GM19372 (cell line): ENCODE data around the gene ZNF100.
"Not testable (repeated sequence)": the region's sequence is repeated elsewhere in the genome, so short reads cannot be mapped to it uniquely, and the experiment has no call there.

Experiments
- ATAC-seq: cut with Tn5 transposase; IDR thresholded peaks from one replicate; pipeline ENCODE4 v1.9.1; 2021; ENCODE audit warnings: mild to moderate bottlenecking, low read depth, moderate library complexity; ENCODE audit not compliant: unreplicated experiment

The ZNF100 gene

DNA sequence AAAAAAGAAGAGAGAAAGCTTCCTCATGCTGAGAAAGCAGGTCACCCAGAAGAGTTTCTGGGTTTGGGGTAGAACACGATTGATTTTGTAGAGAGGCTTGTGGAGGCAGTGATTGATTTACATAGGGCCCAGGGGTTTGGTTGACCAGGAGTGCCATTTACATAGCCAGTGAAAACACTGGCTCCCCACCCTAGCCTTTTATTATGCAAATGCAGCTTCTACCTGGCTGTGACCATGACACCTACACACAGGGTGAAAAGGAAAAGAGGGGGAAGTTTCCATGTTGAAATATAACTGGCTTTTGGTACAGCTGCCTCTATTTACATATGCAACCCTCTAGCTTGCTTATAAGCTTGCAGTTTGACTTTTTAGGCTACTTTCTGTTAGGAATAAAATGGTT lies 62.0 kb downstream of the ZNF100 start:
- ATAC-seq, result no peak

DNA sequence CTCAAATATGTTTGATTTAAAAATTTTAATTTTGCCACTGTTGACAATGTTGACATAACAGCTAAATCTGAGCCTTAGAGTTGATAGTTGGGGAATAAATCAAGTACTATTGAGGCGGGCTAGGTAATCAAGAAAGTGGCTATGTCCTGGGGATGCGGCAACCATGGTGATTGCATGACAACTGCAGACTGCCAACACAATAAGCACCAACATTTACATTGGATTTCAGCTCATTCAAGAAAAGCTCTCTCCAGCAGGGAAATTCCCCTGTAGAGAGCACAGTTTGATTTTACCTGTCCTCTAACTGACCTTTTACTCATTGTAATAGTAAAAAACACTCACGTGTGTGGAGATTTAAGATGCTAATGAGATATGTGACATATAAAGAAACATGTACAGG lies 63.1 kb downstream of the ZNF100 start:
- ATAC-seq, result no peak

DNA sequence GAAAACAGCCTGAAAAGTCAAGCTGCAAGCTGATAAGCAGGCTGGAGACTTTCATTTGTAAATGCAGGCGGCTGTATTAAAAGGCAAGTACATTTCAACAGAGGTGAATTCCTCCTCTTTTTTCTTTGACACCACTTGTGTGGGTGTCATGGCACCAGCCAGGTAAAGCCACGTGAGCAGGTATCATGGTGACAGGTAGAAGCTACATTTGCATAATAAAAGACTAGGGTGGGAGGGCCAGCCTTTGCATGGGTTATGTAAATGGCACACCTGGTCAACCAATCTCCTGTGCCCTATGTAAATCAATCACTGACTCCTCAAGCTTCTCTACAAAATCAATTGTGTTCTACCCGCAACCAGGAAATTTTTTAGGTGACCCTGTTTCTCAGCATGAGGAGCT lies 68.2 kb downstream of the ZNF100 start:
- ATAC-seq, result no peak

DNA sequence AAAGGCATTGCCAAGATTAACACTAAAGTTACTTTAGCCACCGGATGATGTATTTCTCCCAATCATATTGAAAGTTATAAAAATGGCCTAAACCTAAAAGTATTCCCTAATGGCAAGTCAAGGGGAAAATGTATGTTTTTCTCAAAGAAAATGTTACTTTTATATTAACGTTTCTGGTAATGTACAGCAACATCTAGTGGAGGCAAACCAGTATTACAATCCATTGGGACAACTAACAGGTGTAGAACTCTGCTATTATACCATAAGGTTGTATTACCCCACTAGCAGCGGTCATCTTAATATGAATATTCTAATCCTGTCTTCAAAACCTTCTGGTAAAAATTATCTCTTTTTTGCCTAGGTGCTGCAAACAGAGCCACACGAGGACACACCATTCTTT lies 69.2 kb downstream of the ZNF100 start:
- no peak for ATAC-seq

DNA sequence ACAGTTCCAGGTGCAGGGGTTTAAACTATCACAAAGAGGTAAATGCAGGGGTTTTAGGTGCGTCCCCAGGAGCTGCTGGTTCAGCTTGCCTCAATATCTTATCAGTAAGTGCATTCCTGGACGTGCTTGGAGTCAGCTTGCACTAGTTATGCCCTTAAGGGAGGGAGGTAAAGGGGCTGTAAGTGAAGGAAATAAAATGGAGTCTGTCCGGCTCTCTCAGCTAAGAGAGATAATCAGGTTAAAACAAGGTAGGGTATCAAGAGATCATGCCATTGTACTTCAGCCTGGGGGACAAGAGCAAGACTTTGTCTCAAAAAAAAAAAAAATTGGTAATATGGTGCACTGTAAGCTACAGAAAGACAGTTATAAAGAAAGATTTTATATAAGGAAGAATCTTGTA lies 69.7 kb downstream of the ZNF100 start:
- no peak for ATAC-seq

DNA sequence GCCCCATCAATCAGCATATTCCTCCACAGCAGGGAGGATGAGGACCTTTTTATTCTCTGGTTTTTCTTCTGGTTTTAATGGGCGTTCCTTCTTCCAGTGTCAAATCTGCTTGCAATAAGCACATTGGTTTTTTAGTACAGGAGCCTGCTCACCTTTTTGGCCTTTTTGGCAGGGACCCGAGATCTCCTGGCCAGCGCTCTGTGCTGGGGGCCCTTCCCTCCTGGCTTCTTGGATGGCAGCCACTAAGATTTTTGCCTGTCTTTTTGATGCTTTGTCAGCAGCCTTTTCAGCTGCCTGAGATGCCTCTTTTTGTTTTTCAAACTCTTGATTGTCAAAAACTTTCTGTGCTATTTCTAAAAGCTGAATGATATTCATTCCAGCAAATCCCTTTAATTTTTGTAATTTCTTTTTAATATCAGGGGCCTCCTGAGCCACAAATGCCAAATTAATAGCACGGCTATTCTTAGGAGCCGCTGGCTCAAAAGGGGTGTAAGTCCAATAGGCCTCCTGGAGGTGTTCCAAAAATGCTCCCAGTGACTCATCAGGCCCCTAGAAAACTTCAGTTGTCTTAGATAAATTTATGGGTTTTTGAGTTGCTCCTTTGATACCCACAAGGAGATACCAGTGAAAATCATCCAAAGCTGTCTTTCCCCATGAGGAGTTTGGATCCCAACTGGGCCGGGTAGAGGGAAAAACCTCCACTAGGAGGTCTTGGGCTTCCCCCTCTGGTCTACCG lies 73.0 kb downstream of the ZNF100 start:
- ATAC-seq, result no peak

DNA sequence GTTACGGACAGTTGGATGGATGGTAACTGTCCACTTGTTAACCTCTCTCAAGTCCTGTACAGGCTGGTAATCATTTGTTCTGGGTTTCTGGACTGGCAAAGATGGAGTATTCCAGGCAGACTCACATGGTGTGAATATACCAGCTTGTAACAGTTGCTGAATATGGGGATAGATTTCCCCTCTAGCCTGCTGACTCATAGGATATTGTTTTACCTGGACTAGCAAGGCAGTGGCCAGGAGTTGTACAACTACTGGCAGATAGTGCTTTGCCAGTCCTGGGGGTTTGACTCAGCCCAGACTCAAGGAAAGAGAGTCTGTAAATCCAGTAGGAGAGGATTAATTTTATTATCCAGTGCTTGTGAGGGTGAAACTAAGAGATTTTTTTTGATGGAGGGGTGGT lies 74.0 kb downstream of the ZNF100 start:
- ATAC-seq, result no peak

DNA sequence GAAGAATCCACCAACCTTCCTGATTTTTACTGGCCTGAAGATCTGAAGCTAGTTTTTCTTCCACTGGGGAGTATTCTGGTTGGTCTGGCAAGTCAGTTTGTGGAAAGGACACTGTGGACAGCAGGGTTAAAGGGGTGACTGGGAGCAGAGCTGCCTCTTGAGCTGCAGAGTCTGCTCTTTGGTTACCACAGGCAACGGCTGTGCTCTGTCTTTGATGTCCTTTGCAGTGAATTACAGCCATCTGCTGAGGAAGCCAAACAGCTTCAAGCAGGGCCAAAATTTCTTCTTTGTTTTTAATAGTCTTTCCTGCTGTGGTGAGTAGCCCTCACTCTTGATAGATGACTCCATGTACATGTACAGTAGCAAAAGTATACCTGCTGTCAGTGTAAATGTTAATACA lies 75.7 kb downstream of the ZNF100 start:
- no peak for ATAC-seq

DNA sequence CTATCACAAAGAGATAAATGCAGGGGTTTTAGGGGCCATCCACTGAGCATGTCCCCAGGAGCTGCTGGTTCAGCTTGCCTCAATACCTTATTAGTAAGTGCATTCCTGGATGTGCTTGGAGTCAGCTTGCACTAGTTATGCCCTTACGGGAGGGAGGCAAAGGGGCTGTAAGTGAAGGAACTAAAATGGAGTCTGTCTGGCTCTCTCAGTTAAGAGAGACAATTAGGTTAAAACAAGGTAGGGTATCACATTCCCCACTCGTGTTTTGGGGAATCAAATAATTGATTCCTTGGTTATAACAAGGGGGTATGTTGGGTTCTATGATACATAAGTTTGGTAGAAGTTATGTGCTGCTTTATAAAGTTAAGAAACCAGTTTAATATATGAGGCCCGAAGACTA lies 78.9 kb downstream of the ZNF100 start:
- no peak for ATAC-seq

DNA sequence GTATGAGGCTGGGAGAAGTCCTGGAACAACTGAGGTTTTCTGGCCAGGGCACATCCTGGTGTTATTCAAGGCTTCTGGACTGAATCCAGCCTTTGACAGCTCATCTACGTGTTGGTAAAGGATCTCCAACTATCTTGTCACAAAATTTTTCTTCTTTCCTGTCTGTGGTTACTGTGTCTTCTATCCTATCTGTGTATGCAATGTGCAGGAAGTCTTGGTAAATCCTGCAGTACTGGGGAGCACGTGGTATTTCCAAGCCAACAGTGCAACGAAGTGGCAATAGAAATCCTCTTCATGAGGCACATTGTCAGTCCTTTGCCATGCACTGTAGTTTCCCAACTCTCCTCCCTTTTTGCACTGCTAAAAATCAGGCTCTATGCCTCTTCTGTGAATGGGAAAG lies 86.7 kb downstream of the ZNF100 start:
- ATAC-seq, result no peak

DNA sequence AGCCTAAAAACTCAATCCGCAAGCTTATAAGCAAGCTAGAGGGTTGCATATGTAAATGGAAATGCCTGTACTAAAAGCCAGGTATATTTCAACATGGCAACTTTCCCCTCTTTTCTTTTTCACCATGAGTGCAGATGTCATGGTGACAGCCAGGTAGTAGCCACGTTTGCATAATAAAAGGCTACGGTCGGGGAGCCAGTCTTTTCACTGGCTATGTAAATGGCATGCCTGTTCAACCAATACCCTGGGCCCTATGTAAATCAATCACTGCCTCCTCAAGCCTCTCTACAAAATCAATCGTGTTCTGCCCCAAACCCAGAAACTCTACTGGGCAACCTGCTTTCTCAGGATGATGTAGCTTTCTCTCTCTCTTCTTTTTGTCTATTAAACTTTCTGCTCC lies 87.4 kb downstream of the ZNF100 start:
- no peak for ATAC-seq

DNA sequence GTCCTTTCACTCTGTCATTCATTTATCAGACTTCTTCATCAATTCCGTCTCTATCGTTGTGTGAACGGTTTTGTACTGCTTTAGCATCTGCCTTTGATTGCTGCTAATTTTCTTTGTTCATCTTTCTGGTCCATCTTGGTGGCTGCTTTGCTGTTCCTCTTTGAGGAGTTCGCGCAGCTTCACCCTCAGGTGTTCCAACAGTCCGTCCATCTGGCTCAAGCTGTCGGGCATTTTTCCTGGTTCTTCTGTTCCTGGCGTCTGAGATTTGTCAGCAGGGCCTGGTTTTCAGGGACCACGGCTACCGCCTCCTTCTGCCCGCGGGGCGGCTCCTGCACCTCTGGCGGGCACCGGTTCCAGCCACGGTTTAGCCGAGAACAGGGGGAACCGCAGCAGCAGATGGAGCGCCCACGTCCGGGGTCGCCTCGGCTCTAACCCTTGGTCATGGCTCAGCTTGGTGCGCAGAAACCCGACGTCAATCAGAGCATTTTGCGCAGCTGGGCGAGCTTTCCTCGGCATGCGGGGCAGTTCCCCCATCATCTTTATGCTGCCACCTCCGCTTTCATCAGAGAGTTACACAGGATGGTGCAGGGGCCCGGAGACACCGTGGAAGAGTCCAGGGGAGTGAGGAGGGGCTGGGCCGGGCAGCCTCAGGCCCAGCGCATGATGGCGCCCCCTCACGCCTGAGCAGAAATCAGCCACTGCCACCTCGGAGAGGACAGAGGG lies 89.5 kb downstream of the ZNF100 start:
- ATAC-seq, result no peak

DNA sequence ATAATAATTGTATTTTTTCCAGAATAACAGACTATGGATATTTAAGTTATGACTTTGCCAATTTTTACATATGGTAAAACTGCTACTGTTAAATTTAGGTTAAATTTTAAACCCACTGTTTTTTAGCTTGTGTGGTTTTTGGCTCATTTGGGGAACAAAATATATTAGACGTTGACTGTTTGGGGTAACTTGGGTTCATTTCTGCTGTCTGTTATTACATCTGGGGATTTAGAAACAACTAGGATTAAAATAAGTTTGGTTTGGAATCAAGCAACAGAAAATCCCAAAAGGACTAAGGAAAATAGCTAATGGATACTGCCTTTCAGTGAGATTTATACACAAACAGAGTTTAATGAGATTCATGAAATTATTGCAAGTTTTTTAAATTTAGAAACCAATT lies 92.9 kb downstream of the ZNF100 start:
- ATAC-seq, result no peak

DNA sequence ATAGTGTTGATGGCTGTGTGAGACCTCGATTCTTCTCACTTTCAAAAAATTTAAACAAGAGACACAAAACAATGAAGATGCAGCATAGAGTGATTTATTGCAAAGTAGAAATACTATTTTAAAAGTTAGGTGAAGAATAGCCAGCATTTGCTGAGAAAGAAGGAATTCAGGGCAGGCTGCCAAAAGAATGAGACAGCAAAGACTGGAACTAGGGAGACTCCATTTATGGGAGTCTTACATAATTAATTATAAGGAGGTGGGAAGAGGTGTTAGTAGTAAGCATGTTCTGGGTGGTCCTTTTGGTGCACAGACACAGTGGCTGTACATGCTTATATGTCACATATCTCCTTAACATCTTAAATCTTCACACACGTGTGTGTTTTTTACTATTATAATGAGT lies 93.9 kb downstream of the ZNF100 start:
- ATAC-seq, result not testable (repeated sequence)
